Panc1 (cell line): ENCODE measurements around the gene NAV1. TPM values are rescaled to one million over a fixed set of nuclear protein-coding genes. Genes with fewer than 3 reads are reported as not detected.

Source experiments
- ATAC-seq: fragments of 200-7000 bp; cut with Tn5 transposase; 2 replicates; pipeline ENCODE4 v1.9.1; 2020; ENCODE audit warnings: mild to moderate bottlenecking, moderate library complexity
- BruUV-seq: library from RNA; stranded (reverse); fragments of 400-500 nt; replicated peaks from 2 replicates; lab custom pipeline; 2021; lab: Mats Ljungman, UMichigan
- CTCF ChIA-PET: fragments of 300-600 bp; sonication (Branson Sonifier 250); formaldehyde crosslinking; loops from one replicate; lab custom pipeline; 2022; ENCODE audit warnings: antibody characterized with exemption; lab: Charles Lee
- POLR2A ChIA-PET: fragments of 300-600 bp; sonication (Branson Sonifier 250); formaldehyde crosslinking; loops from one replicate; lab custom pipeline; 2022; ENCODE audit warnings: antibody characterized with exemption; lab: Charles Lee
- DNase-seq: peaks from one replicate; pipeline ENCODE4 v3.0.0-alpha.2; 2010; ENCODE audit warnings: low read depth, low spot score
- H3K27ac ChIP-seq: 2 replicates; pipeline ENCODE4 v1.5.1; 2011; ENCODE audit warnings: mild to moderate bottlenecking, low read length, inconsistent platforms
- H3K27me3 ChIP-seq: fragments of 200-500 bp; sonication (Bioruptor generic); 2 replicates; pipeline ENCODE4 v1.6.0; 2014; ENCODE audit warnings: low read length, inconsistent platforms; ENCODE audit not compliant: control insufficient read depth, insufficient read depth
- H3K36me3 ChIP-seq: fragments of 200-500 bp; sonication (Bioruptor generic); 2 replicates; pipeline ENCODE4 v1.5.1; 2014; ENCODE audit warnings: inconsistent platforms, mild to moderate bottlenecking, low read length, moderate library complexity; ENCODE audit not compliant: control insufficient read depth, insufficient read depth
- H3K4me1 ChIP-seq: 2 replicates; pipeline ENCODE4 v1.5.1; 2011; ENCODE audit warnings: inconsistent platforms, mild to moderate bottlenecking, low read length, moderate library complexity; ENCODE audit not compliant: control insufficient read depth, insufficient read depth
- H3K4me3 ChIP-seq, 2 experiments: 2 replicates each; pipeline ENCODE4 v1.5.1; 2011 to 2012; ENCODE audit warnings: low read depth in 2 of 2, low read length in 2 of 2, mild to moderate bottlenecking in 2 of 2, inconsistent platforms in 1 of 2, moderate library complexity in 1 of 2
- H3K9me3 ChIP-seq: fragments of 200-500 bp; sonication (Bioruptor generic); 2 replicates; pipeline ENCODE4 v1.5.1; 2014; ENCODE audit warnings: low read depth, mild to moderate bottlenecking, inconsistent platforms, low read length, moderate library complexity; ENCODE audit not compliant: control insufficient read depth, insufficient read depth
- CTCF ChIP-seq: fragments of 450-650 bp; IDR thresholded peaks from 2 replicates; pipeline ENCODE4 v1.5.1; 2017; ENCODE audit warnings: mild to moderate bottlenecking
- POLR2AphosphoS5 ChIP-seq: IDR thresholded peaks from 2 replicates; pipeline ENCODE4 v1.6.1; 2012; ENCODE audit warnings: mild to moderate bottlenecking, low read depth, low read length, moderate library complexity
- REST ChIP-seq, 2 experiments: IDR thresholded peaks; 2 replicates each; pipeline ENCODE4 v1.6.1; 2011 to 2012; ENCODE audit warnings: low read depth in 2 of 2, control low read depth in 1 of 2, low read length in 1 of 2, mild to moderate bottlenecking in 1 of 2, moderate library complexity in 1 of 2; ENCODE audit not compliant: insufficient read depth in 1 of 2
- SIN3A ChIP-seq: IDR thresholded peaks from 2 replicates; pipeline ENCODE4 v1.6.1; 2012; ENCODE audit warnings: low read depth, mild to moderate bottlenecking, low read length, moderate library complexity, borderline replicate concordance; ENCODE audit not compliant: insufficient read depth
- TCF7L2 ChIP-seq: IDR thresholded peaks from 2 replicates; pipeline ENCODE4 v1.6.1; 2011; ENCODE audit warnings: mild to moderate bottlenecking, low read depth, low read length, inconsistent platforms
- in situ Hi-C: cut with HindIII; loops from 2 replicates; pipeline ENCODE4 v1.10.0; 2016; ENCODE audit warnings: low sequenced_read_pairs, low pct_unique_long_range_greater_than_20kb
- intact Hi-C: fragments of 100-400 bp; cut with micrococcal nuclease; formaldehyde crosslinking; loops from one replicate; pipeline ENCODE4 v1.10.0; 2022; ENCODE audit not compliant: unreplicated experiment
- total RNA-seq: library from RNA; stranded (reverse); gene quantifications from one replicate; pipeline ENCODE4 v1.2.1, GENCODE V29; 2021; ENCODE audit not compliant: unreplicated experiment

Gene NAV1
- total RNA-seq, 1 experiment from 2014 or later = 29.0 TPM

- H3K9me3 ChIP-seq = no peaks in the 10 kb centered on the region
- CTCF ChIA-PET = interaction anchor here (6.7 kb wide), 1 partner anchor 34 kb away, joined by 110 read pairs; no protein-coding TSS in a partner anchor
- no peak for ATAC-seq
- H3K4me3 ChIP-seq = no peak overlapping the region
- TF ChIP-seq SIN3A (no peak), CTCF (no peak), TCF7L2 (no peak), REST (IDR thresholded peaks at IDR 0.05; ENCODE audit: insufficient read depth in 1 of 2, low read depth in 2 of 2, low read length in 1 of 2) (no peak), POLR2AphosphoS5 (no peak)
- H3K36me3 ChIP-seq = no peaks in the 10 kb centered on the region
- POLR2A ChIA-PET = no interaction called here
- BruUV-seq = no TSS peak
- no peaks in the 10 kb centered on the region for H3K27me3 ChIP-seq
- intact Hi-C loops (no loop called here), in situ Hi-C loops (no loop called here)
- no peak overlapping the region for H3K27ac ChIP-seq
- peaks cover 5% of the 10 kb centered on the region; the same call in 1 of the 2 replicates for H3K4me1 ChIP-seq
- DNase-seq = no peak
Measured at GRCh38 chr1:201515895-201516294, 23.0 kb upstream of the NAV1 start.

GRCh38 chr1:201516511-201517127, 22.3 kb upstream of the NAV1 start:
- TF ChIP-seq REST (IDR thresholded peaks at IDR 0.05; ENCODE audit: insufficient read depth in 1 of 2, low read depth in 2 of 2, low read length in 1 of 2) (no peak), SIN3A (no peak), POLR2AphosphoS5 (no peak), TCF7L2 (no peak), CTCF (no peak)
- ChIA-PET CTCF (interaction anchor here (0.6 to 6.7 kb wide), 3 partner anchors 35 to 84 kb away, joined by 3 to 110 read pairs (median 3); no protein-coding TSS in a partner anchor), POLR2A (no interaction called here)
- in situ Hi-C loops (no loop called here), intact Hi-C loops (no loop called here)
- peaks cover 5% of the 10 kb centered on the region; the same call in 1 of the 2 replicates for H3K4me1 ChIP-seq
- no peaks in the 10 kb centered on the region for H3K9me3 ChIP-seq
- ATAC-seq = no peak
- no peaks in the 10 kb centered on the region for H3K27me3 ChIP-seq
- no peak overlapping the region for H3K27ac ChIP-seq
- no peaks in the 10 kb centered on the region for H3K36me3 ChIP-seq
- BruUV-seq = no TSS peak
- H3K4me3 ChIP-seq = no peak overlapping the region
- no peak for DNase-seq
